ENCODE data around the gene EYS.

GRCh38 chr6:65501045-65501444, 206.0 kb downstream of the EYS start:
- no peak for TF ChIP-seq POLR2AphosphoS5 (IDR thresholded peaks at IDR 0.05; ENCODE audit: borderline replicate concordance, low read depth, low read length)
- no peak for TF ChIP-seq FOXP2 (optimal IDR thresholded peaks at IDR 0.05; ENCODE audit: control extremely low read depth, extremely low read length, insufficient read depth)

All from SK-N-MC (cell line).